GM12892 (cell line): ENCODE data around the gene CHSY1.

Experiments used
- POLR2A ChIP-seq: IDR thresholded peaks from 2 replicates; pipeline ENCODE4 v1.6.1; 2011; ENCODE audit warnings: low read depth, low read length, control low read depth
- POLR2AphosphoS5 ChIP-seq: IDR thresholded peaks from 2 replicates; pipeline ENCODE4 v1.6.1; 2011; ENCODE audit warnings: low read depth, low read length, control low read depth
- TAF1 ChIP-seq: IDR thresholded peaks from 2 replicates; pipeline ENCODE4 v1.6.1; 2011; ENCODE audit warnings: low read depth, mild to moderate bottlenecking, control low read depth, low read length, borderline replicate concordance

GRCh38 chr15:101136381-101137268 is 115.2 kb downstream of the CHSY1 start:
- TF ChIP-seq POLR2AphosphoS5: no peak
- TF ChIP-seq POLR2A: no peak
- no peak for TF ChIP-seq TAF1
